A204.1 (cell line): ENCODE results near the gene EIF3F.

Experiments
- FAIRE-seq: peaks from 2 replicates; lab custom pipeline; 2012; peaks lifted over from hg19 to GRCh38; lab: Jason Lieb, UNC

The EIF3F gene

GRCh38 chr11:8023831-8024555 lies 36.9 kb downstream of the EIF3F start:
- no peak for FAIRE-seq

- no peak for FAIRE-seq
These were observed 38.0 kb downstream of the EIF3F start for GRCh38 chr11:8025123-8025522.

- FAIRE-seq = no peak
These were observed 38.7 kb downstream of the EIF3F start for GRCh38 chr11:8025816-8026215.

- no peak for FAIRE-seq
These were observed 39.8 kb downstream of the EIF3F start for GRCh38 chr11:8026982-8027381.

GRCh38 chr11:8028766-8029165 lies 41.6 kb downstream of the EIF3F start:
- no peak for FAIRE-seq

- no peak for FAIRE-seq
These were observed 43.5 kb downstream of the EIF3F start for GRCh38 chr11:8030526-8031247.

- no peak for FAIRE-seq
These were observed 44.3 kb downstream of the EIF3F start for GRCh38 chr11:8031248-8032115.

GRCh38 chr11:8032122-8032521 lies 45.0 kb downstream of the EIF3F start:
- no peak for FAIRE-seq

GRCh38 chr11:8032576-8033304 lies 45.6 kb downstream of the EIF3F start:
- no peak for FAIRE-seq

- FAIRE-seq = no peak
These were observed 46.4 kb downstream of the EIF3F start for GRCh38 chr11:8033305-8034105.

GRCh38 chr11:8034106-8034585 lies 47.0 kb downstream of the EIF3F start:
- FAIRE-seq = no peak

GRCh38 chr11:8034604-8035190 lies 47.6 kb downstream of the EIF3F start:
- FAIRE-seq = no peak

GRCh38 chr11:8035200-8035855 lies 48.2 kb downstream of the EIF3F start:
- FAIRE-seq = no peak

- FAIRE-seq = no peak
These were observed 49.1 kb downstream of the EIF3F start for GRCh38 chr11:8036002-8036802.

- no peak for FAIRE-seq
These were observed 49.8 kb downstream of the EIF3F start for GRCh38 chr11:8036986-8037385.

- FAIRE-seq = no peak
These were observed 51.3 kb downstream of the EIF3F start for GRCh38 chr11:8038393-8038792.

GRCh38 chr11:8038811-8039529 lies 51.8 kb downstream of the EIF3F start:
- FAIRE-seq = no peak

- no peak for FAIRE-seq
These were observed 52.6 kb downstream of the EIF3F start for GRCh38 chr11:8039530-8040260.
